Brain microvascular endothelial cell (primary cell): ENCODE results near the gene MEGF6.

Experiments
- DNase-seq: peaks from one replicate; pipeline ENCODE4 v3.0.0-alpha.2; 2020
- H3K27ac ChIP-seq: fragments of 250-450 bp; sonication (Bioruptor Pico); 2 replicates; pipeline ENCODE4 v1.5.1; 2020; ENCODE audit warnings: mild to moderate bottlenecking, moderate library complexity
- H3K27me3 ChIP-seq: fragments of 250-450 bp; sonication (Bioruptor Pico); replicated peaks from 2 replicates; pipeline ENCODE4 v1.5.1; 2020; ENCODE audit warnings: mild to moderate bottlenecking
- H3K36me3 ChIP-seq: fragments of 250-450 bp; sonication (Bioruptor Pico); replicated peaks from 2 replicates; pipeline ENCODE4 v1.5.1; 2020; ENCODE audit warnings: mild to moderate bottlenecking
- H3K4me3 ChIP-seq: 2 replicates; pipeline ENCODE4 v1.5.1; 2011; ENCODE audit warnings: low read depth, mild to moderate bottlenecking, control low read depth, low read length, moderate library complexity
- in situ Hi-C: cut with HindIII; loops from 2 replicates; pipeline ENCODE4 v1.10.0; 2017; ENCODE audit warnings: low sequenced_read_pairs, low pct_ligation_motif_present
- TF ChIP-seq, protein P1 (sequence below): IDR thresholded peaks from 2 replicates; pipeline ENCODE4 v1.5.1; 2011; ENCODE audit warnings: low read depth, mild to moderate bottlenecking, moderate library complexity, low read length, control low read depth, inconsistent platforms; ENCODE audit errors: missing control alignments

Gene MEGF6

DNA sequence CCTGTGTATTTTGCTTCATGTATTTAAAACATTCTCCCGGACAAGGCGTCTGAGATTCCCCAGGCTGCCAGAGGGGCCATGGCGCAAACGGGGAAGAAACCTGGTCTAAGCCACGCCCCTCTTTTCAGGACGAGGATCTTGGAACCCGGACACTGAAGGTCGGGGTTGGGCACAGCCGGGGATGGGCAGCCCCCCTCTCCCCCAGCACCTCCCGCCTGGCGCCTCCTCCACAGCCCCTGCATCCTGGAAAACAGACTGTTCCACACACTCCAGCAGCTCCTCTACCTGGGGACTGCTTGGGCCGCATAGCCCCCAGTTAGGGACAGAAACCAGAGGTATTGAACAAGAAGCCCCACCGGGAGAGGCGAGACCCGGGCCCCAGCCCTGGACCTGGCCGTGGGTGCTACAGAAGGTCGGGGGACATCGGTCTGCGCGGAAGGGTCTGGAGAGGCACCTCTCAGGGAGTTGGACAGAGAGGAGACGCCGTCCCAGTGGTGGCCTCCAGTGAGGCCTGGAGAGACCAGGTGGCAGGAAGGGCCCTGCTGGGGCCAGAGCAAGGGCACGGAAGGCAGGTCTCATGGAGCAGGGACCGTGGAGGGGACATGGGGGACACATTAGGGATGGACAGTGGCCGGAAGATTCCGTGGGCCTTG, 46.4 kb upstream of the MEGF6 start:
- Histone ChIP-seq H3K36me3 (no peaks in the 10 kb centered on the region), H3K27ac (no peak overlapping the region), H3K27me3 (peaks cover 41% of the 10 kb centered on the region), H3K4me3 (no peak overlapping the region)
- DNase-seq: no peak
- in situ Hi-C loops: no loop called here
- TF ChIP-seq, protein P1, sequence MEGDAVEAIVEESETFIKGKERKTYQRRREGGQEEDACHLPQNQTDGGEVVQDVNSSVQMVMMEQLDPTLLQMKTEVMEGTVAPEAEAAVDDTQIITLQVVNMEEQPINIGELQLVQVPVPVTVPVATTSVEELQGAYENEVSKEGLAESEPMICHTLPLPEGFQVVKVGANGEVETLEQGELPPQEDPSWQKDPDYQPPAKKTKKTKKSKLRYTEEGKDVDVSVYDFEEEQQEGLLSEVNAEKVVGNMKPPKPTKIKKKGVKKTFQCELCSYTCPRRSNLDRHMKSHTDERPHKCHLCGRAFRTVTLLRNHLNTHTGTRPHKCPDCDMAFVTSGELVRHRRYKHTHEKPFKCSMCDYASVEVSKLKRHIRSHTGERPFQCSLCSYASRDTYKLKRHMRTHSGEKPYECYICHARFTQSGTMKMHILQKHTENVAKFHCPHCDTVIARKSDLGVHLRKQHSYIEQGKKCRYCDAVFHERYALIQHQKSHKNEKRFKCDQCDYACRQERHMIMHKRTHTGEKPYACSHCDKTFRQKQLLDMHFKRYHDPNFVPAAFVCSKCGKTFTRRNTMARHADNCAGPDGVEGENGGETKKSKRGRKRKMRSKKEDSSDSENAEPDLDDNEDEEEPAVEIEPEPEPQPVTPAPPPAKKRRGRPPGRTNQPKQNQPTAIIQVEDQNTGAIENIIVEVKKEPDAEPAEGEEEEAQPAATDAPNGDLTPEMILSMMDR: no peak

DNA sequence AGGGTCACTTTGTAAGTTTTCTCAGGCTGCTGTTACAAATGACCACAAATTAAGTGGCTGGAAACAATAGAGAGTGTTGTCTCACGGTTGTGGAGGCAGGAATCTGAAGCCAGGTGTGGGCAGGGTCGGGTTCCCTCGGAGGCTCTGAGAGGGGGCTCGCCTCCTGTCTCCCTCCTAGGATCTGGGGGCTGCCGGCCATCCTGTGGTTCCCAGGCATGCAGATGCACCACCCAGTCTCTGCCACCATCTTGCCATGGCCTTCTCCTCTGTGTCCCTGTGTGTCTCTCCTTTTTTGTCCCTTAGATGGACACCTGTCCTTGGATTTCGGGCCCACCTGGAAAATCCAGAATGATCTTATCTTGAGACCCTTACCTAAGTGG, 45.8 kb upstream of the MEGF6 start:
- DNase-seq: no peak
- Histone ChIP-seq H3K27ac (no peak overlapping the region), H3K27me3 (peaks cover 47% of the 10 kb centered on the region), H3K36me3 (no peaks in the 10 kb centered on the region), H3K4me3 (no peak overlapping the region)
- in situ Hi-C loops: no loop called here
- TF ChIP-seq, protein P1: no peak

DNA sequence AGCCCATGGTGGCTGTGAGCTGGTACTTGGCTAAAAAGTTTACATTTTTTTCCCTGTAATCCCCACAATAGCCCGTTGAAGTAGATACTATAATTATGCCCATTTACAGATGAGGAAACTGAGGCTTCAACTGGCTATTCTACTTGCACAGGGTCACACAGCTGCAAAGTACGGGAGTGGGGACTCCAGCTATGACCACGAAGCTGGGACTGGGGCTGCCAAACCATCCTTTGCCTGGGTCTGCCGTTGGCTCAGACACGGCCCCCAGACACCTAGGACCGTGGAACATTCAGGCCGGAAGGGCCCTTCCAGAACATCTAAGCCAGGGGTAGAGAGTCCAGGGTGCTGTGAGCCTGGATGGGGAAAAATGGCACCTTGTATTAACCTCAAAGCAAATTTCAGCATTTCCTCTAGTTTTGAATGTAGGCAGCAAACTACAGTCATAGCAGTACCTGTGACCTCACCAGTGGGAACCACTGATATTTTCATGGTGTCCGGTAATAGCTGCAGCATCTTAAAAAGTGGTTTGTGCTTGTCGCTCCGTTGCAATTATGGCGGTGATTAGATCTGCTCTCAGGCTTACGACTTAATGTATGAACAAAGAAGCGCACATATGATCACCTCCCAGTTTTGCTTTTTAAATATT, 45.3 kb upstream of the MEGF6 start:
- Histone ChIP-seq H3K27ac (no peak overlapping the region), H3K4me3 (no peak overlapping the region), H3K36me3 (no peaks in the 10 kb centered on the region), H3K27me3 (peaks cover 51% of the 10 kb centered on the region)
- in situ Hi-C loops: no loop called here
- DNase-seq: no peak
- TF ChIP-seq, protein P1: no peak

DNA sequence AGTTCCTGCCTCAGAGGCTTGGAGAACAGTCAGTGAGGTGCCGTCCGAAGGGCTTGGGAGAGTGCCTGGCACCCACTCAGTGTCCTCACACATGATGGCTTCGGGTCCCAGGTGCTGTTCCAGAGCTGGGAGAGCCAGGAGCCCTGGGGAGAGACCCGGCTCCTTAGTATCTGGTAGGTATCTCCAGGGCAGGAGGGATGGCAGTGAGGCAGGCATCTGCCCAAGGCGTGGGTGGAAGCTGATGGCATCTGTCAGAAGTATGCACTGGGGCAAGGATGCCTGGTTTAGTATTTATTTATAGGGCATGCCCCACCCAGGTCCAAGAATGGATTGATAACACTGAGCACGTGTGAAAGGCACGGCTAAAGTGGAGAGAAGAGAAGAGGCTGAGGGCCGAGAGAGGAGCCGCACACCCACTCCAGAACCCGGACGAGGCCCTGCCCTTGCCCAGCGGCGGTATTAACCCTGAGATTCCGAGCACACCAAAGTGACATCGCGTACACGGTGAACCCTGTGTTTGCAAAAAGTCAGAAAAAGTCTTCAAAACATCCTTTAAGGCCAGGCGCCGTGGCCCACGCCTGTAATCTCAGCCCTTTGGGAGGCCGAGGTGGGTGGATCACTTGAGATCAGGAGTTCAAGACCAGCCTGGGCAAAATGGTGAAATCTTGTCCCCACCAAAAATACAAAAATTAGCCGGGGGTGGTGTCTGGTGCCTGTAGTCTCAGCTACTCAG, 43.4 kb upstream of the MEGF6 start:
- no peak for DNase-seq
- Histone ChIP-seq H3K27me3 (peaks cover 59% of the 10 kb centered on the region), H3K36me3 (no peaks in the 10 kb centered on the region), H3K27ac (no peak overlapping the region), H3K4me3 (no peak overlapping the region)
- TF ChIP-seq, protein P1: no peak
- in situ Hi-C loops: no loop called here

DNA sequence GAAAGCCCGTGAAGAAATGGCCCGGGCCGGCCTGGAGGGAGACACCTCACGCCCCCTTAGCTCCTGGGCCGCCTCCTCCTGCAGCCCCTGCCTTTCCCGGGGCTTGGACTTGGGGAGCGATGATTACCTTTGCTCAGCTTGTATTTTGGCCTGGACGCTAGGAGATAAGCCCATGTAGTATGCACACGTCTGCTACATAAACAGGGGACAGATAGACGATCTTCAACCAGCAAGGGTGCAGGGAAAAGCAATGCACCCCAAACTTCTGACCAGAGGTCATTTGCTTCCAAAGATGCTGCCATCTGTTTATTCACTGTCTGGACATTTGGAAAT, 41.9 kb upstream of the MEGF6 start:
- Histone ChIP-seq H3K27me3 (peaks cover 59% of the 10 kb centered on the region), H3K36me3 (no peaks in the 10 kb centered on the region), H3K27ac (no peak overlapping the region), H3K4me3 (no peak overlapping the region)
- no peak for DNase-seq
- in situ Hi-C loops: no loop called here
- TF ChIP-seq, protein P1: no peak
